ENCODE data around the gene LAMA3.

DNA sequence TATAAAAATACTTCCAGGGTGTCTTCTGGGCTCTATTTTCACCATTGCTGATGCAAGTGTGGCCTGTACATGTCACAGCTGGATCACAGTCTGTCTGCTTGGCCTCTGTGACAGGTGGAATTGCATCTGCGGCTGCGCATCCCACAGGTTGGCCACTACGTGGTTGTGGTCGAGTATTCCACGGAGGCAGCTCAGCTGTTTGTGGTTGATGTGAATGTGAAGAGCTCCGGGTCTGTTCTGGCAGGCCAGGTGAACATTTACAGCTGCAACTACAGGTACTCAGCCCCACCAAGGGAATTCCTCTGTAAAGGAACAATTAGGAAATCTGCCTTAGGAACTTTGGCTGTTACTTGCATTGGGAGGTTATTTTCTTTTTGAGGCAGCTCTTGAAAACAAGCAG is 144.5 kb downstream of the LAMA3 start:
- TF ChIP-seq, protein P1, sequence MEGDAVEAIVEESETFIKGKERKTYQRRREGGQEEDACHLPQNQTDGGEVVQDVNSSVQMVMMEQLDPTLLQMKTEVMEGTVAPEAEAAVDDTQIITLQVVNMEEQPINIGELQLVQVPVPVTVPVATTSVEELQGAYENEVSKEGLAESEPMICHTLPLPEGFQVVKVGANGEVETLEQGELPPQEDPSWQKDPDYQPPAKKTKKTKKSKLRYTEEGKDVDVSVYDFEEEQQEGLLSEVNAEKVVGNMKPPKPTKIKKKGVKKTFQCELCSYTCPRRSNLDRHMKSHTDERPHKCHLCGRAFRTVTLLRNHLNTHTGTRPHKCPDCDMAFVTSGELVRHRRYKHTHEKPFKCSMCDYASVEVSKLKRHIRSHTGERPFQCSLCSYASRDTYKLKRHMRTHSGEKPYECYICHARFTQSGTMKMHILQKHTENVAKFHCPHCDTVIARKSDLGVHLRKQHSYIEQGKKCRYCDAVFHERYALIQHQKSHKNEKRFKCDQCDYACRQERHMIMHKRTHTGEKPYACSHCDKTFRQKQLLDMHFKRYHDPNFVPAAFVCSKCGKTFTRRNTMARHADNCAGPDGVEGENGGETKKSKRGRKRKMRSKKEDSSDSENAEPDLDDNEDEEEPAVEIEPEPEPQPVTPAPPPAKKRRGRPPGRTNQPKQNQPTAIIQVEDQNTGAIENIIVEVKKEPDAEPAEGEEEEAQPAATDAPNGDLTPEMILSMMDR (conservative IDR thresholded peaks at IDR 0.05; ENCODE audit: low read depth in 2 of 2): no peak
- TF ChIP-seq EZH2phosphoT487 (IDR thresholded peaks at IDR 0.05; ENCODE audit: unreplicated experiment) (no peak), EZH2 (IDR thresholded peaks at IDR 0.05; ENCODE audit: low read depth, unreplicated experiment) (no peak), POLR2AphosphoS5 (IDR thresholded peaks at IDR 0.05; ENCODE audit: low read depth) (no peak), ZNF114 (CRISPR knock-in tag; IDR thresholded peaks at IDR 0.05) (no peak), JUNB (IDR thresholded peaks at IDR 0.05; ENCODE audit: unreplicated experiment) (no peak), CREB1 (CRISPR knock-in tag; IDR thresholded peaks at IDR 0.05; ENCODE audit: low read depth) (no peak), ZNF331 (CRISPR knock-in tag; IDR thresholded peaks at IDR 0.05; ENCODE audit: low read depth) (no peak), STAT1 (IDR thresholded peaks at IDR 0.05; ENCODE audit: unreplicated experiment) (no peak), NANOG (IDR thresholded peaks at IDR 0.05; ENCODE audit: borderline replicate concordance) (no peak)
- TF ChIP-seq, protein P2, sequence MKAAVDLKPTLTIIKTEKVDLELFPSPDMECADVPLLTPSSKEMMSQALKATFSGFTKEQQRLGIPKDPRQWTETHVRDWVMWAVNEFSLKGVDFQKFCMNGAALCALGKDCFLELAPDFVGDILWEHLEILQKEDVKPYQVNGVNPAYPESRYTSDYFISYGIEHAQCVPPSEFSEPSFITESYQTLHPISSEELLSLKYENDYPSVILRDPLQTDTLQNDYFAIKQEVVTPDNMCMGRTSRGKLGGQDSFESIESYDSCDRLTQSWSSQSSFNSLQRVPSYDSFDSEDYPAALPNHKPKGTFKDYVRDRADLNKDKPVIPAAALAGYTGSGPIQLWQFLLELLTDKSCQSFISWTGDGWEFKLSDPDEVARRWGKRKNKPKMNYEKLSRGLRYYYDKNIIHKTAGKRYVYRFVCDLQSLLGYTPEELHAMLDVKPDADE (IDR thresholded peaks at IDR 0.05): no peak
- TF ChIP-seq, protein P3, sequence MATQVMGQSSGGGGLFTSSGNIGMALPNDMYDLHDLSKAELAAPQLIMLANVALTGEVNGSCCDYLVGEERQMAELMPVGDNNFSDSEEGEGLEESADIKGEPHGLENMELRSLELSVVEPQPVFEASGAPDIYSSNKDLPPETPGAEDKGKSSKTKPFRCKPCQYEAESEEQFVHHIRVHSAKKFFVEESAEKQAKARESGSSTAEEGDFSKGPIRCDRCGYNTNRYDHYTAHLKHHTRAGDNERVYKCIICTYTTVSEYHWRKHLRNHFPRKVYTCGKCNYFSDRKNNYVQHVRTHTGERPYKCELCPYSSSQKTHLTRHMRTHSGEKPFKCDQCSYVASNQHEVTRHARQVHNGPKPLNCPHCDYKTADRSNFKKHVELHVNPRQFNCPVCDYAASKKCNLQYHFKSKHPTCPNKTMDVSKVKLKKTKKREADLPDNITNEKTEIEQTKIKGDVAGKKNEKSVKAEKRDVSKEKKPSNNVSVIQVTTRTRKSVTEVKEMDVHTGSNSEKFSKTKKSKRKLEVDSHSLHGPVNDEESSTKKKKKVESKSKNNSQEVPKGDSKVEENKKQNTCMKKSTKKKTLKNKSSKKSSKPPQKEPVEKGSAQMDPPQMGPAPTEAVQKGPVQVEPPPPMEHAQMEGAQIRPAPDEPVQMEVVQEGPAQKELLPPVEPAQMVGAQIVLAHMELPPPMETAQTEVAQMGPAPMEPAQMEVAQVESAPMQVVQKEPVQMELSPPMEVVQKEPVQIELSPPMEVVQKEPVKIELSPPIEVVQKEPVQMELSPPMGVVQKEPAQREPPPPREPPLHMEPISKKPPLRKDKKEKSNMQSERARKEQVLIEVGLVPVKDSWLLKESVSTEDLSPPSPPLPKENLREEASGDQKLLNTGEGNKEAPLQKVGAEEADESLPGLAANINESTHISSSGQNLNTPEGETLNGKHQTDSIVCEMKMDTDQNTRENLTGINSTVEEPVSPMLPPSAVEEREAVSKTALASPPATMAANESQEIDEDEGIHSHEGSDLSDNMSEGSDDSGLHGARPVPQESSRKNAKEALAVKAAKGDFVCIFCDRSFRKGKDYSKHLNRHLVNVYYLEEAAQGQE (IDR thresholded peaks at IDR 0.05; ENCODE audit: unreplicated experiment): no peak
